GM12878 (cell line): Measurements from ENCODE around the gene PLK5. TPM values are rescaled to one million over a fixed set of nuclear protein-coding genes. Genes with fewer than 3 reads are reported as not detected.

ENCODE experiments used
- ATAC-seq: fragments of 200-7000 bp; cut with Tn5 transposase; 3 replicates; pipeline ENCODE4 v1.9.1; 2020; ENCODE audit warnings: mild to moderate bottlenecking, moderate library complexity
- BruUV-seq: library from RNA; stranded (reverse); fragments of 400-500 nt; replicated peaks from 2 replicates; lab custom pipeline; 2021; lab: Mats Ljungman, UMichigan
- CTCF ChIA-PET: fragments of 300-600 bp; sonication (Branson Sonifier 250); formaldehyde crosslinking; extraction: SDS; loops from one replicate; lab custom pipeline; 2021; ENCODE audit warnings: inconsistent platforms; lab: Yijun Ruan, JAX
- POLR2A ChIA-PET: fragments of 350-600 bp; formaldehyde crosslinking; extraction: SDS; loops from one replicate; lab custom pipeline; 2021; ENCODE audit warnings: inconsistent platforms; lab: Charles Lee
- RAD21 ChIA-PET: fragments of 300-600 bp; sonication (Branson Sonifier 250); formaldehyde crosslinking; loops from one replicate; lab custom pipeline; 2023; ENCODE audit warnings: antibody characterized with exemption; ENCODE audit not compliant: unreplicated experiment; lab: Charles Lee
- SMC1A ChIA-PET: fragments of 300-600 bp; sonication (Branson Sonifier 250); formaldehyde crosslinking; loops from one replicate; lab custom pipeline; 2023; ENCODE audit not compliant: unreplicated experiment, uncharacterized antibody; lab: Charles Lee
- DNase-seq: peaks from one replicate; pipeline ENCODE4 v3.0.0-alpha.2; 2011; ENCODE audit warnings: low read depth, low spot score
- FAIRE-seq: peaks from 3 replicates; lab custom pipeline; 2011; peaks lifted over from hg19 to GRCh38; lab: Jason Lieb, UNC
- H2AFZ ChIP-seq: 2 replicates; pipeline ENCODE4 v1.6.0; 2011; ENCODE audit warnings: low read depth, low read length, control low read depth; ENCODE audit not compliant: control insufficient read depth
- H3K27ac ChIP-seq: 2 replicates; pipeline ENCODE4 v1.5.1; 2011; ENCODE audit warnings: control low read depth; ENCODE audit not compliant: control insufficient read depth, insufficient read depth
- H3K27me3 ChIP-seq, 2 experiments: replicated peaks in 1 of 2; 2 replicates each; pipeline versions ENCODE4 v1.6.0 to v1.6.1; 2011; ENCODE audit warnings: low read length in 1 of 2; ENCODE audit not compliant: control insufficient read depth in 2 of 2, insufficient read depth in 2 of 2
- H3K36me3 ChIP-seq, 2 experiments: 2 replicates each; pipeline ENCODE4 v1.5.1; 2011; ENCODE audit warnings: low read length in 1 of 2; ENCODE audit not compliant: control insufficient read depth in 2 of 2, insufficient read depth in 2 of 2
- H3K4me1 ChIP-seq: 2 replicates; pipeline ENCODE4 v1.6.1; 2011; ENCODE audit warnings: mild to moderate bottlenecking, low read length, moderate library complexity, mixed read lengths; ENCODE audit not compliant: control insufficient read depth, insufficient read depth
- H3K4me2 ChIP-seq: 2 replicates; pipeline ENCODE4 v1.6.0; 2011; ENCODE audit warnings: control low read depth; ENCODE audit not compliant: control insufficient read depth, insufficient read depth
- H3K4me3 ChIP-seq: fragments of 200-600 bp; sonication (generic); 2 replicates; pipeline ENCODE4 v1.5.1; 2016
- H3K79me2 ChIP-seq: 2 replicates; pipeline ENCODE4 v1.6.0; 2011; ENCODE audit warnings: low read length; ENCODE audit not compliant: control insufficient read depth, insufficient read depth
- H3K9ac ChIP-seq: 2 replicates; pipeline ENCODE4 v1.8.0; 2011; ENCODE audit warnings: low read length, control low read depth, mixed read lengths; ENCODE audit not compliant: control insufficient read depth, insufficient read depth
- H3K9me3 ChIP-seq: replicated peaks from 3 replicates; pipeline ENCODE4 v1.5.1; 2011; ENCODE audit warnings: mild to moderate bottlenecking, low read length; ENCODE audit not compliant: control insufficient read depth, insufficient read depth
- H4K20me1 ChIP-seq: 2 replicates; pipeline ENCODE4 v1.6.0; 2011; ENCODE audit not compliant: control insufficient read depth, insufficient read depth
- FOXK2 ChIP-seq: fragments of 450-650 bp; IDR thresholded peaks from 2 replicates; pipeline ENCODE4 v1.6.1; 2017; ENCODE audit warnings: mild to moderate bottlenecking, moderate library complexity
- IKZF2 ChIP-seq, 2 experiments: fragments of 450-650 bp; IDR thresholded peaks; 2 replicates each; pipeline ENCODE4 v1.6.1; 2017; ENCODE audit warnings: mild to moderate bottlenecking in 2 of 2, moderate library complexity in 2 of 2
- POU2F2 ChIP-seq: IDR thresholded peaks from 3 replicates; pipeline ENCODE4 v1.6.1; 2011; ENCODE audit warnings: low read depth, mild to moderate bottlenecking, low read length, borderline replicate concordance
- RAD51 ChIP-seq: fragments of 450-650 bp; IDR thresholded peaks from 2 replicates; pipeline ENCODE4 v1.6.1; 2016; ENCODE audit warnings: moderate library complexity, mild to moderate bottlenecking, inconsistent platforms
- WRNIP1 ChIP-seq: IDR thresholded peaks from 2 replicates; pipeline ENCODE4 v1.6.1; 2011; ENCODE audit warnings: low read depth, low read length, improper control_type of control experiment, borderline replicate concordance
- ZBED1 ChIP-seq: IDR thresholded peaks from 2 replicates; pipeline ENCODE4 v1.6.1; 2016; ENCODE audit warnings: borderline replicate concordance
- ZNF384 ChIP-seq: IDR thresholded peaks from 2 replicates; pipeline ENCODE4 v1.6.1; 2012; ENCODE audit warnings: low read depth, mild to moderate bottlenecking, low read length, improper control_type of control experiment, borderline replicate concordance
- WGBS: methylation state at CpG from one replicate; pipeline ENCODE4 v1.1.6; 2016; ENCODE audit warnings: low lambda C conversion rate; ENCODE audit not compliant: insufficient replicate concordance, insufficient coverage; ENCODE audit errors: missing lambda C conversion rate; 5-methylcytosine and 5-hydroxymethylcytosine counted together
- in situ Hi-C: fragments of 300-500 bp; cut with MboI; formaldehyde crosslinking; loops from 9 replicates; pipeline ENCODE4 v1.14.3; 2018; ENCODE audit warnings: mixed read lengths
- intact Hi-C: fragments of 100-400 bp; cut with micrococcal nuclease; formaldehyde crosslinking; loops from one replicate; pipeline ENCODE4 v1.14.2; 2022; ENCODE audit not compliant: unreplicated experiment
- polyA plus RNA-seq, 11 experiments: library from polyadenylated mRNA; depleted of rRNA in 4 of 11; unstranded in 6 of 11; stranded (reverse) in 5 of 11; fragments of >200 nt; fragmentation: Nextera tagmentation in 4 of 11; fragmentation: Illumina TruSeq in 1 of 11; extraction: Ambion mirVana in 4 of 11; extraction: Trizol in 1 of 11; gene quantifications; 1 replicate in 1 of 11; 2 replicates in 10 of 11; pipeline versions ENCODE4 v1.2.1 to v1.2.3, GENCODE V29; 2011 to 2016; ENCODE audit warnings: inconsistent platforms in 2 of 11, missing spikeins in 2 of 11, low read depth in 1 of 11
- total RNA-seq, 4 experiments: library from RNA; depleted of rRNA in 3 of 4; stranded (reverse); fragments of >200 nt in 3 of 4; fragmentation: Illumina TruSeq in 1 of 4; extraction: Trizol in 1 of 4; gene quantifications; 2 replicates each; pipeline versions ENCODE4 v1.2.1 to v1.2.3, GENCODE V29; 2013 to 2021
- TF ChIP-seq, protein P1 (sequence below): IDR thresholded peaks from 2 replicates; pipeline ENCODE4 v1.6.1; 2012; ENCODE audit warnings: low read depth, low read length, improper control_type of control experiment
- TF ChIP-seq, protein P2 (sequence below): fragments of 450-650 bp; formaldehyde crosslinking; IDR thresholded peaks from 2 replicates; pipeline ENCODE4 v1.5.0; 2022; ENCODE audit warnings: mild to moderate bottlenecking, missing genetic modification characterization

PLK5 gene
- total and polyA plus RNA-seq, 10 of the 15 experiments (the other 5 are each of a cell fraction or from before 2014, with no cell fraction given): 0.13 TPM; not detected in 9

DNA sequence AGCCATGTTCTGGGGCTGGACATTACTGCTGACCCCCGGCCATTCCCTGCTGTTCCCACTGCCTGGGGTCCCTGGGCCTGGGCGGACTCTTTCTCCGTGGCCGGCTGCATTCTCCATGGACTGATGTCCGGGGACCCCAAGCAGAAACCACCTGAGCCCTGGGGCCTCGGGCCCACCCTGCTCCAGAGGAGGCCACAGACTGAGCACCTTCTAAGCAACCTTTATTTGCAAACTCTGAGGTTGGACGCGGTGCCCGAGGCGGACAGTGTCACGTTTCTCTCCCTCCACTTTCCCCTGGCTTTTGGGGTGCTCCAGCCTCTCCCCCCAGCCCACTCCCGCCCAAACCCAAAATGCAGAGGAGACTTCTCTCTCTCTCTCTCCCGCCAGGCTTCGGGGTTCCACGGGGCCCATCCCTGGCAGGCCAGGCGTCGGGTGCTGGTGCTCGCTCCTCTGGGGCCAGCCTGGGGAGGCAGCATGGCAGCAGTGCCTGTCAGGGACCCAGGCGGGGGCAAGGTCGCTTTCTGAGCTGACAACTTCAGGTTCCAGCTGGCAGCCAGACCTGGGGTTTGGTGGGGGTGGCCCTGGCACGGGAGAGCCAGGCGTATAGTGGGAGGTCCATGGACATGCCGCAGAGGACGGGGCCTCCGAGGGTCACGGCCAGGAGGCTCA is 42.5 kb upstream of the PLK5 start (continued):
- TF ChIP-seq ZNF384: no peak
- no peak for TF ChIP-seq WRNIP1

DNA sequence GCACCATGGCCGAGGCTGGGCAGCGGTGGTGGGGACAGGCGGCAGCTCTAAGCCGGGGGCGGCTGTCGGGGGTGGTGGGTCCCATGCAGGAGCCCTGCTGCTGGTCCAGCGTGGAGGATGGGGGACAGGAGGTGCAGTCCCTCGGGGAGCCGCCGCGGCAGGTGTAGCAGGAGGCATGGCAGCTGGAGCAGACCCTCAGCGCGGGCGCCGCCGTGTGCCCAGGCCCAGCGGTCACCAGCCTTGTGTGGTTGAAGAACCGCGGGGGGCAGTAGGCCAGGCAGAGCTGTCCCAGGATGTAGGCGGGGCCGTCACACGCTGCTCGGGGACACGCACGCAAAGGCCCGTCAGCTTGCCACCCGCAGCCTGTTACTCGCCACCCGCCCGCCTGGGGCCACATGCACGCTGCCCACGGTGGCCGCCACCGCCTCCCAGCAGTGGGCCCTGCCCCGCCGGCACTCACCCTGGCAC is 42.0 kb upstream of the PLK5 start:
- ChIA-PET CTCF (no interaction called here), RAD21 (no interaction called here), SMC1A (no interaction called here), POLR2A (no interaction called here)
- H3K4me3 ChIP-seq: no peak overlapping the region
- no peaks in the 10 kb centered on the region for H3K27me3 ChIP-seq
- H3K36me3 ChIP-seq: no peaks in the 10 kb centered on the region
- H2AFZ ChIP-seq: no peak overlapping the region
- no peak overlapping the region for H3K9ac ChIP-seq
- H3K9me3 ChIP-seq: no peaks in the 10 kb centered on the region
- no peak for TF ChIP-seq RAD51
- TF ChIP-seq, protein P1, sequence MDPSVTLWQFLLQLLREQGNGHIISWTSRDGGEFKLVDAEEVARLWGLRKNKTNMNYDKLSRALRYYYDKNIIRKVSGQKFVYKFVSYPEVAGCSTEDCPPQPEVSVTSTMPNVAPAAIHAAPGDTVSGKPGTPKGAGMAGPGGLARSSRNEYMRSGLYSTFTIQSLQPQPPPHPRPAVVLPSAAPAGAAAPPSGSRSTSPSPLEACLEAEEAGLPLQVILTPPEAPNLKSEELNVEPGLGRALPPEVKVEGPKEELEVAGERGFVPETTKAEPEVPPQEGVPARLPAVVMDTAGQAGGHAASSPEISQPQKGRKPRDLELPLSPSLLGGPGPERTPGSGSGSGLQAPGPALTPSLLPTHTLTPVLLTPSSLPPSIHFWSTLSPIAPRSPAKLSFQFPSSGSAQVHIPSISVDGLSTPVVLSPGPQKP: no peak
- no peak for TF ChIP-seq ZBED1
- TF ChIP-seq FOXK2: no peak
- TF ChIP-seq, protein P2, sequence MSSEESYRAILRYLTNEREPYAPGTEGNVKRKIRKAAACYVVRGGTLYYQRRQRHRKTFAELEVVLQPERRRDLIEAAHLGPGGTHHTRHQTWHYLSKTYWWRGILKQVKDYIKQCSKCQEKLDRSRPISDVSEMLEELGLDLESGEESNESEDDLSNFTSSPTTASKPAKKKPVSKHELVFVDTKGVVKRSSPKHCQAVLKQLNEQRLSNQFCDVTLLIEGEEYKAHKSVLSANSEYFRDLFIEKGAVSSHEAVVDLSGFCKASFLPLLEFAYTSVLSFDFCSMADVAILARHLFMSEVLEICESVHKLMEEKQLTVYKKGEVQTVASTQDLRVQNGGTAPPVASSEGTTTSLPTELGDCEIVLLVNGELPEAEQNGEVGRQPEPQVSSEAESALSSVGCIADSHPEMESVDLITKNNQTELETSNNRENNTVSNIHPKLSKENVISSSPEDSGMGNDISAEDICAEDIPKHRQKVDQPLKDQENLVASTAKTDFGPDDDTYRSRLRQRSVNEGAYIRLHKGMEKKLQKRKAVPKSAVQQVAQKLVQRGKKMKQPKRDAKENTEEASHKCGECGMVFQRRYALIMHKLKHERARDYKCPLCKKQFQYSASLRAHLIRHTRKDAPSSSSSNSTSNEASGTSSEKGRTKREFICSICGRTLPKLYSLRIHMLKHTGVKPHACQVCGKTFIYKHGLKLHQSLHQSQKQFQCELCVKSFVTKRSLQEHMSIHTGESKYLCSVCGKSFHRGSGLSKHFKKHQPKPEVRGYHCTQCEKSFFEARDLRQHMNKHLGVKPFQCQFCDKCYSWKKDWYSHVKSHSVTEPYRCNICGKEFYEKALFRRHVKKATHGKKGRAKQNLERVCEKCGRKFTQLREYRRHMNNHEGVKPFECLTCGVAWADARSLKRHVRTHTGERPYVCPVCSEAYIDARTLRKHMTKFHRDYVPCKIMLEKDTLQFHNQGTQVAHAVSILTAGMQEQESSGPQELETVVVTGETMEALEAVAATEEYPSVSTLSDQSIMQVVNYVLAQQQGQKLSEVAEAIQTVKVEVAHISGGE (CRISPR knock-in tag): no peak
- no peak for TF ChIP-seq POU2F2
- TF ChIP-seq IKZF2 (IDR thresholded peaks at IDR 0.05): no peak
- H4K20me1 ChIP-seq: no peaks in the 10 kb centered on the region
- intact Hi-C loops (no loop called here), in situ Hi-C loops (no loop called here)
- DNase-seq: no peak
- no peak for ATAC-seq
- FAIRE-seq: no peak
- no peak overlapping the region for H3K4me2 ChIP-seq
- H3K79me2 ChIP-seq: peaks cover 8% of the 10 kb centered on the region
- 85% methylated on average over 31 of the region's 36 CpGs for WGBS
- no TSS peak for BruUV-seq
- H3K27ac ChIP-seq: no peak overlapping the region
- no peaks in the 10 kb centered on the region for H3K4me1 ChIP-seq
